ENCODE results near the gene C2orf76.

C2orf76 gene

DNA sequence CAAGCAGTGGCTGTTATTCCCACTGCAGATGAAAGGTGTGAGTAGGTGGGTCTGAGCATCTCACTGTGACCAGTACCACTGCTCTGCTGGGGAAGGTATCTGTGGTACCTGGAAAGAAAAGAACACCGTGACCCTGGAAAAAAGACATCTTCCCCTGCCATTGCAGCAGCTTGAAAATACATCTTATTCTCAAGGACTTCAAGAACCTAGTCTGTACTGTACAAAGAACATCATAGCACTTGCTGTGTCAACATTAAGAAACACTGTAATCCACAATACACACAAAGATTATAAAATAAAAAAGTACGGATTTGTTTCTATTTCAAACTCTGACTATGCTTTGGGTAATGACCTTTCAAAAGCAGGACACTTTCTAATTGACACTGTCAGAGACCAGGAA is 28.9 kb downstream of the C2orf76 start:
- DNase-seq = no peak

DNA sequence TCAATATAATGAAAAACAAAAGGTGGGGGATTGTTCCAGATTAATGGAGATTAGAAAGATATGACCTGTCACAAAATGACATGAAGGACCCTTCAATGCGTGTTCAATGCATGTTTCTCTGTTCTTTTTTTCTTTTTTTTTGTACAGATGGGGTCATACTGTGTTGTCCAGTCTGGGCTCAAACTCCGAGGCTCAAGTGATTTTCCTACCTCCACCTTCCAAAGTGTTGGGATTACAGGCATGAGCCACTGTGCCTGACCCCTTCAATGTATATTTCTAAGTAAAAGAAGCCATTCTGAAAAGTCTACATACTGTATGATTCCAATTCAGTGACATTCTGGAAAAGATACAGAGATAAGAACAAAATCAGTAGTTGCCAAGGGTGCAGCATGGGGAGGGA is 32.8 kb downstream of the C2orf76 start:
- DNase-seq = no peak

DNA sequence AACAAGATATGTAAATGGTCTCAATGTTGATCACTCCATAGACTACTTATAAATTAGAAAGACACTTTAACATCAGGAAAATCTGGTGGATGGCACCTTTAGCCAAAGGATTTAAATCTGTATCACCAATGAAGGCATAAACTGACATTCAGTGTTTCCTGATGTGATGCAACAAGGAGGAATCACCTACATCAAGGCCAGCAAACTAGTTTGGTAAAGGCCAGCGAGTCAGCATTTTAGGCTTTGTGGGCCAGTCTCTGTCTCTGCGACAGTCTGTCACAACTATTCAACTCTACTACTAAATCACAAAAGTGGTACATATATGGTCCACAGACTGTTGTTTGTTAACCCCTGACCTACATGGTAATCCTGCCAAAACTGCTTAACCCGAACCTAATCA is 33.3 kb downstream of the C2orf76 start:
- DNase-seq = no peak

DNA sequence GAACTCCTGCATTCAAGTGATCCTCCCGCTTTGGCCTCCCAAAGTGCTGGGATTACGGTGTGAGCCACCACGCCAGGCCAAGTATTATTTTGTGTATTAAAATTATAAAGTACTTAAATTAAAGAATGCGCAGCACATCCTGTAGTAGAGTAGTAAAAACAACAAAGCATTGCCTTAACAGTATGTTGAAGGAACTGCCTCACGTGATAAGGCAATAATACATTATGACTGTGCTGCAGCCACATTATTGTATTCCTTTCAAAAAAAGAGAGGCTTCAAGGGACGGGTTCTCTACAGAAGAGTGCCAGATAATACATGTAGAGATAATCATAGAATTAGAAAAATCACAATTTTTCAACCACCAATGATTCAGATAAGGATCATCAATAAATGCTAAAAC is 33.7 kb downstream of the C2orf76 start:
- no peak for DNase-seq

DNA sequence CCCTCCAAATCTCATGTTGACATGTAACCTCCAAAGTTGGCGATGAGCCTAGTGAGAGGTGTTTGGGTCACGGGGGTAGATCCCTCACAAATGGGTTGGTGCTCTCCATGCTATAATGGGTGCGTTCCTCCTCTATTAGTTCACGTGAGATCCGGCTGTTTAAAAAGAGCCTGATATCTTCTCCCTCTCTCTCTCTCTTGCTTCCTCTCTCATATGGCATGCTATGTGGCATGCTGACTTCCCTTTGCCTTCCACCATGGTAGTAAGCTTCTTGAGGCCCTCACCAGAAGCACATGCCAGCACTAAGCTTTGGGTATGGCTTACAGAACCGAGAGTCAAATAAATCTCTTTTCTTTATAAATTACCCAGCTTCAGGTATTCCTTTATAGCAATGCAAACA is 39.2 kb downstream of the C2orf76 start:
- DNase-seq = no peak

DNA sequence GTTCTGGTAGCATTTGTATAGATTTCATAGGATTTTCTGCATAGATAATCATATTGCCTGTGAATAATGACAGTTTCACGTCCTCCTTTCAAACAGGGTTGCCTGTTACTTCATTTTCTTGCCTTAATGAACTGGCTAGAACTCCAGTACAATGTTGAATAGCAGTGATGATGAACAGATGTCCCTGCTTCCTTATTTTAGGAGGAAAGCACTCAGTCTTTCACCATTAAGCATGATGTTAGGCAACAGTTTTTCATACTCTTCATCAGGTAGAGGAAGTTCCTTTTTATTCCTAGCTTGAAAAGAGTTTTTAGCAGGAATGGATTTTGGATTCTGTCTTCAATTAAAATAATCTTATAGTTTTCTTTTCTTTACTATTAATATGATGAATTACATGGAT is 39.7 kb downstream of the C2orf76 start:
- no peak for DNase-seq

DNA sequence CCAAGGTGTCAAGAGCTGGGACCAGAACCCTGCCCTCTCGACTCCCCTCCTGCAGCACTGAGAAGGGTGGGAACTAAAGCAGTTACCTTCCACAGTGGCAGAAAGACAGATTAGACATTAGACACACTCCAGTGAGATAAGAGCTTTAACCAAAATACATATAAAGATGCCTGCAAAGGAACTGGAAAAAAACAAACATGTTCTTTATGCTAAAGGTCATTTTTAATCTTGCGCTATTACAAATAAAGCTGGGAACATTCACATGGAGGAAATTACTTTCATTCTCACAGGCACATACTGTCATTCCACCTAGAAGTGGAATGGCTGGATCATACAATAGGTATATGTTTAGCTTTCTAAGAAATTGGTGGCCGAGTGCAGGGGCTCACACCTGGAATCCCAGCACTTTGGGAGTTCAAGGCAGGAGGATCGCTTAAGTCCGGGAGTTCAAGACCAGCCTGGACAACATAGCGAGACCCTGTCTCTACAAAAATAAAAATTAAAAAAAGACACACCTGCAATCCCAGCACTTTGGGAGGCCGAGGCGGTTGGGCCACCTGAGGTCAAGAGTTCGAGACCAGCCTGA is 41.9 kb downstream of the C2orf76 start:
- no peak for DNase-seq

DNA sequence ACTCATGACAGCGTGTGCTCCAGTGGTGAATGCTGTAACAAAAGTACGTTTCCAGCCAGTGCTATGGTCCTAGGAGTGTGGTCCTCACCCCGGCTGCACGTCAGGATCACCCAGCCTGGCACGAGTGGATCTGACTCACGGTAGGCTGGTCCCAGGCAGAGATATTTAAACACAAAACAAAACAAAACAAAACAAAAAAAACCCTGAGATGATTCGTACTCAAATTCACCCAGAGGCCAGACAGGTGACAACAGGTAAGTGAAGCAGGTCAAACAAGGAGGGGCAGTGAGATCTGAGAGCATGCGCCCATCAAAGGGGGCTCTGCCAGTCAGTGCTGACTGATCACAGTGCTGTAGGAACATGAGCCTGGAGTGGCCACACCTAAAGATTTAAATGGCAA is 43.2 kb downstream of the C2orf76 start:
- no peak for DNase-seq

DNA sequence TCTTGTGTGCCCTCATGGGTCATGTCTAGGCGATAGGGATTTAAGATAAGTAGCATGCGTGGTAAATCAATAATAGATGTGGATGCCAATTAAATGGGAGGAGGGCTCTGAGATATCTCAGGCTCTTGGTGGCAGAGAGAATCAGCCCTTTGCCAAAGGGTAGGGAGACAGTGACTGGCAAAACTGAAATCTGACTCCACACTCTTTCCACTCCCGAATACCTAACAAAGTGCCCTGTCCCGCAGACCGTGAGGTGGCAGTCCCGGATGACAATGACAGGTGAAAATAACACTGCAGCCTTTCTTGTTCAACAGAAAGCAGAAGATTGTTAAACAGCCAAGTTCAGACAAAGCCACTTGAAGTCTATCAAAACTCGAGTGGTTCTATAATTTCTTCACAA is 47.0 kb downstream of the C2orf76 start:
- no peak for DNase-seq

DNA sequence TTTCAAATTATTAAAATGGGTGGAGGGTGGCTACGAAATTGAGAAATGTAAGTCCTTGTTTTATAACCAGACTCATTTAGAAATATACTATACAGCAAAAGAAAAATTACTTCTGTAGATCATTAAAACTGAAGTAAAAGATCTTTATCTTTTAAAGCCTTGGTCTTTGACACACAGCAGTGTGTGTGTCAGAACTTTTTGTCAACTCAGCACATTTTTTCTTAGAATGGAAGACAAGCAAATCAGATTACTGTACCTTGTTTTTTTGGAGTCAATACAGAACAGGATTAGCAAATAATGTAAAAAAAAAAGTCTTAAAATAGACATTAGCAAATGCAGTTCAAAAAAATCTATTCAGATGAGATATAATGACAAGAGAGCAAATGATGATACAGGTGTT is 49.1 kb downstream of the C2orf76 start:
- no peak for DNase-seq

DNA sequence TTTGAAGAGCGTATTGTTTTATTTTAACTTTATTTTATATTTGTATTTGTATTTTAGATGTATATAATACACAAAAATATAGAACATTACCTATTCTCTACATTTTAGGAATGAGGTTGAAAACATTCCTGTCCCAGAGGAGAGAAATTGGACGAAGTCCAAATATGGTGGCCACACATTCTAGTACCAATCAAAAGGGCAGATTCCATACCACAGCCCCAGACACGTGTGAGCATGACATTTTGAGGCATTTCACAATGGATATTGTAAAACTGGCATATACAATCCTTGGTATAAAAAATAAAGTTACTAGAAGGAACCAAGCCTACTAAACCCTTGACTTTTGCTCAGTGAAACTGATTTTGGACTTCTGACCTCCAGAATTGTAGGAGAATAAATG is 50.6 kb downstream of the C2orf76 start:
- DNase-seq = no peak

DNA sequence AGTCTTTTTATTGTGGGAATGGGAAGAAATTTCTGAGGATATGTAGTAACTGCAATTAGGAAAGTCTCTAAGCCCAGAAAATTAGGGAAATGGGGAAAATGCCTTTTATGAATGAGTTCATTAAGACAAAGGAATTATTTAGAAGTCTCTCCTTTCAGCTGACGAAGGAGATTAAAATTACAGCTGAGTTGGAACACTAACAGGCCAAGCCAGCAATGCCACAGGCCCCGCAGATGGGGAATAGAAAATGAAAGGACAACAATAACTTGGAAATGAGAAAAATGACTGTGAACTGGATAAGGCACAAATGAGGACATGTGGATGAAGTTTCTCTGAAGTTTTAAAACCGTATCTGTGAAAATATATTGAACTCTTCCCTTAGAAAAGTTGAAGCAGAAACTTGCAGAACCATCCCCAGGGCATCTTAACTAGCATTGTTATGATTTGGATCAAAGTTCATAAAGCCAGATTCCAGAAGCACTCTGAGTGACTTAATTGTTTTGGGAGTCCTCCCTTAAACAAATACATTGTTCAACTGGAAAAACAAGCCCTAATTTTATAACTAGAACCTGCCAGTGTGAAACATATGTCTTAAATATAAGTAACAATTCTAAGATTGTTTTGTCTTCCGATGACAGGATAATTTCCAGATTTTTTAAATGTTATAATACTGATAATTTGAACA is 51.3 kb downstream of the C2orf76 start:
- no peak for DNase-seq

DNA sequence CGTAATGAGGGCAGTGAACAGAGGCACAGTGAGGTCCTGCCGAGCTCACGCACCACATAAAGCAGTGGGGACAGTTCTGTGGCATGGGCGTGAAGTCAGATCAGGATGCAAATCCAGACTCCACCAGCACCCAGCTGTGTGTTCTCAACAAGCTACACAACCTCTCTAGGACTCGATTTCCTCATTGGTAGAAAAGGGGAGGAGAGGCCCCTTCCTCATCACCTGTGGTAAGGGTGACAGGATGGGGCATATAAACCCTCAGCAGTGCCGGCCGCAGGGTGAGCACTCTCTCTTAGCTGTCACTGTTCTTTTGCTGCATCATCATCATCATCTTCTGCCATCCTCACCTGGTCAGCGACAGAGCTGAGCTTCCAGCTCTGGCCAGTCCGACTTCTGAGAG is 54.8 kb downstream of the C2orf76 start:
- DNase-seq = no peak

DNA sequence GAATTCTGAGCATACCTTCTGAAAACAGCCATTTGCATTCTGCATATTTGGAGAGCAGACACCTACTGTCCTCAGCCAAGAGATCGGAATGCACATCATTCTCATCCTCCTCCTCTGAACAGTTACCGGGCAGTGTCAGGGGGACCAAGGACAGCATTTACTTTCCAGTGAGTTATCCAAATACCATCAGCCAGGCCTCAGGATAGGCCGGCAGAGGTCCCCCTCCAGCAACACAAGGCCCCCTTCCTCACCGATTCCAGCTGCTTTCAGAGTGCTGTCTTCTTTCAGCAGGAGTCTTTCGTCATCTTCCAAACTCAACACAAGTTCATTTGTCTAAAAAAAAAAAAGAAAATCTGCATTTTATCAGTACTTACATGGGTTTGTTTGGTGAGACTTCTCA is 55.3 kb downstream of the C2orf76 start:
- no peak for DNase-seq

DNA sequence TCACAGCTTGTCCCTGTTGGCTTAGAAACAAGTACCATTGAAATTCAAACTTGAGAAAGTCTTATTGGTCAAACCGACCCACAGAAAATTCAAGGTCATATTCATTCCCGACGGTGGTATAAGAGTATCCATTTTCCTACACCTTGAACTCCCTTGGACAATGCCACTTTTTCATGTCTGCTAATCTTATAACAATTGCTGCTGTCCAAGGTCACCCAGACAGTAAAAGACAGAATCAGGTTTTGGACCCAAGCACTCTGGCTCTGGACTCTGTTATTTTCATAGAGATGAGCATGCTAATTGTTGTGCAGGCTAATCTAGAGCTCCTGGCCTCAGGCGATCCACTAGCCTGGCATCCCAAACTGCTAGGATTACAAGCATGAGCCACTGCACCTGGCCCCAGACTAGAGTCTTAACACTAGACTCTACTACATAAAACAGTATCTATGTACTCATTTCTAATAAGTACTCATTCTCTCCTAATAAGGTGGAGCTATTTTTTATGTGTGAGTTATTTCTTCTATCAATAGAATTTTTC is 57.8 kb downstream of the C2orf76 start:
- no peak for DNase-seq

DNA sequence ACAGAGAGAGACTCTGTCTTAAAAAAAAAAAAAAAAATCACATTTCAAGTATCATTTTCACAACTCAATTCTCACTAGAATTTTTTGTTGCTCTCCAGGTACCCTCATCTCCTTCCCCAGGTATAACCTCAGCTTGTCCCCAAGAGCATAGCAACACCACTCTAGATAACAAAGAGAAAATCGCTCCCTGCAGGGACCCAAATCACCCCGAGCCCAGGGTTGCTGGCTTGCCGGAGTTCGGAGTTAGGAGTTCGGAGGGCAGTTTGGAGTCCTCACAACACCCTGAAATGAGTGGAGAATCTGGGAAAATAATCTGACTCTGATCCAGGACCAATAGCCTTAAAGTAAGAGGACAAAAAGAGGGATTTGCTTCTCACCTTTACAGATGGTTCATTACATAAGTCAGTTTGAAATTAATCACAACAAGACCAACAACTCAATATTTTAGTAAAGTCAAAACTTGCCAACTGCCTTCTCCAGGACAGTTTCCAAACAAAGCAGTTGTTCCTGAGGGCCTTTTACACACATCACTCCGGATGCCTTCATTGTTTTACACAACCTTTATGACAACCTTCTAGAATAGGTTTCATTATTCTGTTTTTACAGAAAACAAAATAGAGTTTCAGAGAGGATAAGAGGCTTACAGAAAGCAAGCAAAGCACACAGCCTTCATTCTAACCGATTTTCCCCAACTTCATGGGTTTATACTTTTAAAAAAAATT is 59.1 kb downstream of the C2orf76 start:
- DNase-seq = no peak

DNA sequence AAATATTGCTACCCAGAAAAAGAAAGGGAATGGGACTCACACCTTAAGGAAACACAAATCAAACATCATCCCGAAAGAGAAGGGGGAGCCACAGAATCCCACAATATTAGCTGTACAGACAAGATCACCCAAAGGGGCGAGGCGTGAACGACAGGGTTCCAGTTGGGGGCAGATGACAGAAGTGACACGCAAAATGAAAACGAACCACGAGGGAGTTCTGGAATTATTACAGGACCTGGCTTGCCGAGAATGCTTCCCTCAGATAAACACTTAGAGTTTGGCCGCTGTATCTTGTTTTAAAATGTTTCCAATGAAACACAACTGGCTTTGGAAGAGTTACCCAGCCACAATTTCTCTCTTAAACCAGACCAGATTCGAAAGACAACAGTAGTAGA is 60.4 kb downstream of the C2orf76 start:
- no peak for DNase-seq

DNA sequence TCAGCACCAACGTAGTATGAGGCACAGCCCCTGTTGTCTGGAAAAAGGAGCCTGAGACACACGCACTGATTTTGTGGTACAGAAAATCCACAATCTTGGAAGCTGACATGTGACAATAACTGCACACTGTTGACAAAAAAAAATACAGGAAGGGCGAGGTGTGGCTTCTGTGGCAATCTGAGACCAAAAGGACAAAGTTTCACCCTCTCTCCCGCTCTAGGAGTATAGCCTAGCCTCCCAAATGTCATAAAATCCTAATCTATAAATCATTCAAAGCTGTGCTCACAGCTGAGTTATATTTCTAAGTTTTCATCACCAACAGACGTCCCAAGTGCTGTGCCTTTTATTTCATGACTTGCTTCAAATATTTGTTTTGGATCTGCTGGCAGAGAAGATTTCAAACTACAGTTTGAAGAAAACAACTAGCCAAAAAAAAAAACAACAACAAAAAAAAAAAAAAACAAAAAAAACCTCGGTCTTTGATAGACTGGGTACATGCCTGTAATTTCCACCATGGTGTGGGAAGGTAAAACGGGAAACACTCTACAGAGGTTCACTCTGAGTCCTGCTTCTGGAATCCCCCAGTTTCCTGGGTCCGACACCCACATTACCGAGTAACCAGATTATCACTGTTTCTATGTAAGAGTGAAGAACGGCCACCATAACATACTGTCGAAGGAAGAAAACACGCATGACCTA is 61.0 kb downstream of the C2orf76 start:
- DNase-seq = no peak

DNA sequence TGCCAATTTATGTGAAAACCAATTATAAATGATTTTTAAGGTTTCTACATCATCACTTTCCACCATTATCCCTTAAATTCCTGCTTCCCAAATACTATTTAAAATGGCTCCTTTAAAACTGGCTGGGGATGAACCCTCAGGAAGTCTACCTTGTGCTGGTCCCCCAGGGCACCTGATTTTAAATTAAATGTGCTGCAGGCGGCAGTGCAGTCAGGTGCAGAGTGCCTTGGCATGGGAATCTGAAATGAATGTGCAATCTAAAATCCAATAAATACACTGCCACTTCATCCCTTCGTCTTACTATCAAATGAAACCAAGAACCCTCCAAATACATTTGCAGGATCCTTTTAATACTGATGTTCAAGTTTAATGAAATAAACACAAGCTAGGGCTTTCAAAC is 61.8 kb downstream of the C2orf76 start:
- DNase-seq = no peak

DNA sequence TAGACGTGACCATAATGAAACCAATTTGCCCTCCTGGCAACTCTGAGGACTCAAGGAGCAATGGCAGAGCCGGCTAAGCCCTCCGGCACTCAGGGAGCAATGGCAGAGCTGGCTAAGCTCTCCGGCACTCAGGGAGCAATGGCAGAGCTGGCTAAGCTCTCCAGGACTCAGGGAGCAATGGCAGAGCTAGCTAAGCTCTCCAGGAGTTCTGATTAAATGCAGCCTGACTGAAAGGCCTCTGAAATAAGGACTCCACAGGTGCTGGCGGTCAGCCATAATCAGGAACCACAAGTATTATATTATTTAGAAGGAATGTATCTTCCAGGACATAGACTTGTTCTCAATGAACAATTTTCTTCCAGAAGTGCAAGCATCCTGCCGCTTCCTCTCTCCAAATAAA is 65.2 kb downstream of the C2orf76 start:
- DNase-seq = no peak

DNA sequence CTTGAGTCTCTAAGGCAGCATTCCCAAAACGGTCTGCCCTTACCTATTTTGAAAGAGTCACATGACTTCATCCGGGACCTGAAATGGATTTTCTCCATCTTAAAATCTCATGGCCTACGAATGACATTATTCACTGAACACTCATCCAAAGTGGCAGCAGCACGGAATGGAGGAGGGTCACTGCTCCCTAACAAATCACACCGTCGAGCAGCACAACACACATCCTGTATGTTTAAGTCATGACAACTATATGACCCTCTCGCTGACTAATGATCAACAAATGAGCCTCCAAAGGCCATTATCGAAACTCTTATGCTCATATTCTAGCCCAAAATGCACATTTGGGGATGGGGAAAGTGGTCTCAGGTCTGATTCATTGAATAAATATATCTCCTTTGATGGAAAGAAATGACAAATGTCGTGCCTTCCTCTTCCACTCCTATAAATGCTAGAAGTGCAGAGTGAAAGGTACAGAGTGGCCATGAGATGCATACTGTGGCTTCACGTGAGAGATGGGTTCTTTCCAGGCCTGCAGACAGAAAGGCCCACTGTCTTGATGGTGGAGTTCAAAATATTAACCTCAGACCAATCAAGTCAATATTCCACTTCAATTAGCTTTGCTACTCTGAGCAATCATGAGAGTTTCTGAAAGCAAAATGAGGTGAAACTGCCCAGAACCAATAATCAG is 70.8 kb downstream of the C2orf76 start:
- no peak for DNase-seq

DNA sequence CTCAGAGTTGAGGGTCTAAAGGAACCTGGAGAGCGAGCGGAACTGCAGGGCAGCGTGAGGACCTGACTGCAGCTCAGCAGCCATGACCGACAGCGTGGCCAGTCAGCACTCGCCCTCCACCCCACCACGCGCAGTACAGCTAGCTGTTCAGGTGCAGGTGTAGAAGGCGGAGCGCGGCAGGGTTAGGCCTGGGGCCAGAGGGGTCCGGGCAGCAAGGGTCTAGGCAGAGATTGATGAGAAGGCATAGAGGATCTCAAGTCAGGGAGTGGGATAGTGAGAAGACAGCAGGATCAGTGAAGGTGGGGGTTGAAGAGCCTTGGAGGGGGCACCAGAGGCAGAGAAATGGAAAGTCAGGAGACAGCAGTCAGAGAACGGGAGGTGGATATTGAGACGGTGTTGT is 72.0 kb downstream of the C2orf76 start:
- no peak for DNase-seq

DNA sequence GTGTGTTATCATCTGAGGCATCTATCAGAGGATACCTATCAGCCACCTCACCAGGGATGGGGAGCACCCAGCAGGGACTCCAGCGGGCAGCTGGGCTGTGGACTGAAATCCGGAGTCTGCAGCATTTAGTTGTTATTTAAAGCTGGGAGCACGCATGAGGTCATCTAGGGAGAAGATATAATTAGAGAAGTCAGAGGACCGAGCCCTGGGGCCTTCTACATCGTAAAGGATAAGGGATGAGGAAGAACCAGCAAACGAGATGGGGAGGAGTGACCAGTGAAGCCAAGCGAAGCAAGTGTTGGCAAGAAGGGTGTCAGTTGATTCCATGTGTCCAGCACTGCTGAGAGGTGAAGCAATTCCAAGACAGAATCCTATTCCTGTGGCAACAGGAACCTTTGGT is 72.7 kb downstream of the C2orf76 start:
- DNase-seq = no peak
